C4-2B (cell line): ENCODE data around the gene UBR1.
"Not testable (repeated sequence)": the region's sequence is repeated elsewhere in the genome, so short reads cannot be mapped to it uniquely, and the experiment has no call there.

Source experiments
- ZFX ChIP-seq: fragments of 450-650 bp; IDR thresholded peaks from 2 replicates; pipeline ENCODE4 v1.6.1; 2017
- TF ChIP-seq, protein P1 (sequence below): fragments of 450-650 bp; conservative IDR thresholded peaks from 2 replicates; pipeline ENCODE4 v1.5.1; 2017; ENCODE audit warnings: mild to moderate bottlenecking

DNA sequence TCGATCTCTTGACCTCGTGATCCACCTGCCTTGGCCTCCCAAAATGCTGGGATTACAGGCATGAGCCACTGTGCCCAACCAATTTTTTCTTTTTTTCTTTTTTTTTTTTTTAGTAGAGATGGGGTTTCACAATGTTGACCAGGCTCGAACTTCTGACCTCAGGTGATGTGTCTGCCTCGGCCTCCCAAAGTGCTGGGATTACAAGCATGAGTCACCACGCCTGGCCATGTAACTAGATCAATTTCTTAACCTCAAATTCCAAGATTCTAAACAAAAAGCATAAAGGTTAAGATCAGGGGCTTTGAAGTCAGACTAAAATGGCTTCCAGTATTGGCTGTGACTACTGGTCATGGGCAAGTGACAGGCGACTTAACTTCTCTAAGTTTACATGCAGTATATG lies 126.7 kb downstream of the UBR1 start:
- TF ChIP-seq, protein P1, sequence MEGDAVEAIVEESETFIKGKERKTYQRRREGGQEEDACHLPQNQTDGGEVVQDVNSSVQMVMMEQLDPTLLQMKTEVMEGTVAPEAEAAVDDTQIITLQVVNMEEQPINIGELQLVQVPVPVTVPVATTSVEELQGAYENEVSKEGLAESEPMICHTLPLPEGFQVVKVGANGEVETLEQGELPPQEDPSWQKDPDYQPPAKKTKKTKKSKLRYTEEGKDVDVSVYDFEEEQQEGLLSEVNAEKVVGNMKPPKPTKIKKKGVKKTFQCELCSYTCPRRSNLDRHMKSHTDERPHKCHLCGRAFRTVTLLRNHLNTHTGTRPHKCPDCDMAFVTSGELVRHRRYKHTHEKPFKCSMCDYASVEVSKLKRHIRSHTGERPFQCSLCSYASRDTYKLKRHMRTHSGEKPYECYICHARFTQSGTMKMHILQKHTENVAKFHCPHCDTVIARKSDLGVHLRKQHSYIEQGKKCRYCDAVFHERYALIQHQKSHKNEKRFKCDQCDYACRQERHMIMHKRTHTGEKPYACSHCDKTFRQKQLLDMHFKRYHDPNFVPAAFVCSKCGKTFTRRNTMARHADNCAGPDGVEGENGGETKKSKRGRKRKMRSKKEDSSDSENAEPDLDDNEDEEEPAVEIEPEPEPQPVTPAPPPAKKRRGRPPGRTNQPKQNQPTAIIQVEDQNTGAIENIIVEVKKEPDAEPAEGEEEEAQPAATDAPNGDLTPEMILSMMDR = not testable (repeated sequence)
- not testable (repeated sequence) for TF ChIP-seq ZFX
